Loucy (cell line): Measurements from ENCODE around the gene GRM7.

ENCODE experiments used
- H2AFZ ChIP-seq: fragments of 200-600 bp; sonication (generic); 2 replicates; pipeline ENCODE4 v1.6.0; 2016; ENCODE audit warnings: antibody characterized with exemption, mild to moderate bottlenecking, low read length, moderate library complexity
- H3F3A ChIP-seq: fragments of 200-600 bp; 2 replicates; pipeline ENCODE4 v1.6.0; 2016; ENCODE audit warnings: antibody characterized with exemption, low read depth, mild to moderate bottlenecking
- H3K27me3 ChIP-seq: fragments of 200-600 bp; sonication (generic); 2 replicates; pipeline ENCODE4 v1.6.1; 2014; ENCODE audit warnings: low read length, mild to moderate bottlenecking; ENCODE audit not compliant: insufficient read depth, poor library complexity, severe bottlenecking
- H3K36me3 ChIP-seq: fragments of 200-600 bp; sonication (generic); 2 replicates; pipeline ENCODE4 v1.6.1; 2016; ENCODE audit warnings: low read length; ENCODE audit not compliant: insufficient read depth
- H3K4me1 ChIP-seq: fragments of 200-600 bp; sonication (generic); 2 replicates; pipeline ENCODE4 v1.5.1; 2014; ENCODE audit warnings: low read length, mild to moderate bottlenecking; ENCODE audit not compliant: insufficient read depth, poor library complexity, severe bottlenecking
- H3K4me2 ChIP-seq: fragments of 200-600 bp; sonication (generic); 2 replicates; pipeline ENCODE4 v1.6.0; 2014; ENCODE audit warnings: antibody characterized with exemption, low read length, low read depth, mild to moderate bottlenecking; ENCODE audit not compliant: poor library complexity, severe bottlenecking
- H3K4me3 ChIP-seq: fragments of 200-600 bp; sonication (generic); 2 replicates; pipeline ENCODE4 v1.5.1; 2014; ENCODE audit warnings: low read length, mild to moderate bottlenecking, mixed read lengths; ENCODE audit not compliant: poor library complexity, severe bottlenecking
- H3K79me2 ChIP-seq: fragments of 200-600 bp; sonication (generic); 2 replicates; pipeline ENCODE4 v1.6.1; 2014; ENCODE audit warnings: low read length; ENCODE audit not compliant: insufficient read depth
- H3K9ac ChIP-seq: fragments of 200-600 bp; sonication (generic); 2 replicates; pipeline ENCODE4 v1.6.0; 2014; ENCODE audit warnings: mild to moderate bottlenecking, low read depth, low read length, moderate library complexity; ENCODE audit not compliant: poor library complexity, severe bottlenecking
- H3K9me2 ChIP-seq: fragments of 200-600 bp; sonication (generic); replicated peaks from 2 replicates; pipeline ENCODE4 v1.6.1; 2016; ENCODE audit warnings: low read depth, low read length, mixed read lengths
- H3K9me3 ChIP-seq: fragments of 200-600 bp; sonication (generic); 2 replicates; pipeline ENCODE4 v1.6.1; 2014; ENCODE audit warnings: mild to moderate bottlenecking, antibody characterized with exemption, low read length, low read depth; ENCODE audit not compliant: insufficient read depth
- H4K20me1 ChIP-seq: fragments of 200-600 bp; sonication (generic); 2 replicates; pipeline ENCODE4 v1.6.0; 2014; ENCODE audit warnings: antibody characterized with exemption, low read length, mild to moderate bottlenecking; ENCODE audit not compliant: insufficient read depth, poor library complexity, severe bottlenecking
- CTCF ChIP-seq: fragments of 200-600 bp; sonication (generic); conservative IDR thresholded peaks from 2 replicates; pipeline ENCODE4 v1.5.1; 2014; ENCODE audit warnings: mild to moderate bottlenecking, antibody characterized with exemption, low read length
- EZH2phosphoT487 ChIP-seq: fragments of 200-600 bp; IDR thresholded peaks from 2 replicates; pipeline ENCODE4 v1.6.1; 2018; ENCODE audit warnings: antibody characterized with exemption, mild to moderate bottlenecking, moderate library complexity, borderline replicate concordance

GRM7 gene

GRCh38 chr3:7610634-7611033 lies 749.7 kb downstream of the GRM7 start:
- TF ChIP-seq CTCF (no peak), EZH2phosphoT487 (no peak)
- Histone ChIP-seq H3K9me2 (no peaks in the 10 kb centered on the region), H3K4me3 (no peak overlapping the region), H4K20me1 (no peaks in the 10 kb centered on the region), H3K36me3 (no peaks in the 10 kb centered on the region), H3K9me3 (no peaks in the 10 kb centered on the region), H3K4me1 (no peaks in the 10 kb centered on the region), H3K9ac (no peak overlapping the region), H3K79me2 (no peaks in the 10 kb centered on the region), H2AFZ (no peak overlapping the region), H3K27me3 (no peaks in the 10 kb centered on the region), H3K4me2 (no peak overlapping the region), H3F3A (no peaks in the 10 kb centered on the region)

- Histone ChIP-seq H3K9ac (no peak overlapping the region), H3K4me3 (no peak overlapping the region), H3K9me3 (no peaks in the 10 kb centered on the region), H4K20me1 (no peaks in the 10 kb centered on the region), H3K4me2 (no peak overlapping the region), H3F3A (no peaks in the 10 kb centered on the region), H3K36me3 (no peaks in the 10 kb centered on the region), H3K9me2 (no peaks in the 10 kb centered on the region), H3K4me1 (no peaks in the 10 kb centered on the region), H2AFZ (no peak overlapping the region), H3K27me3 (no peaks in the 10 kb centered on the region), H3K79me2 (no peaks in the 10 kb centered on the region)
- TF ChIP-seq CTCF (no peak), EZH2phosphoT487 (no peak)
Measured at GRCh38 chr3:7615043-7615442, 754.1 kb downstream of the GRM7 start.

- no peak overlapping the region for H3K9ac ChIP-seq
- H3F3A ChIP-seq: no peaks in the 10 kb centered on the region
- TF ChIP-seq CTCF (no peak), EZH2phosphoT487 (no peak)
- H4K20me1 ChIP-seq: no peaks in the 10 kb centered on the region
- no peak overlapping the region for H3K4me3 ChIP-seq
- H3K9me2 ChIP-seq: no peaks in the 10 kb centered on the region
- no peaks in the 10 kb centered on the region for H3K4me1 ChIP-seq
- no peak overlapping the region for H3K4me2 ChIP-seq
- no peaks in the 10 kb centered on the region for H3K79me2 ChIP-seq
- H2AFZ ChIP-seq: no peak overlapping the region
- H3K27me3 ChIP-seq: no peaks in the 10 kb centered on the region
- no peaks in the 10 kb centered on the region for H3K36me3 ChIP-seq
- H3K9me3 ChIP-seq: no peaks in the 10 kb centered on the region
Measured at GRCh38 chr3:7618606-7619005, 757.7 kb downstream of the GRM7 start.
